Kidney epithelial cell (primary cell): ENCODE data around the gene PLG. TPM values are rescaled to one million over a fixed set of nuclear protein-coding genes. Genes with fewer than 3 reads are reported as not detected.
"Not testable (repeated sequence)": the region's sequence is repeated elsewhere in the genome, so short reads cannot be mapped to it uniquely, and the experiment has no call there.

Experiments
- DNase-seq: peaks from one replicate; pipeline ENCODE4 v3.0.0-alpha.2; 2010; ENCODE audit warnings: low read depth
- H3K27me3 ChIP-seq: 2 replicates; pipeline ENCODE4 v1.6.0; 2011; ENCODE audit warnings: low read length; ENCODE audit not compliant: control insufficient read depth, insufficient read depth
- H3K36me3 ChIP-seq: 2 replicates; pipeline ENCODE4 v1.5.1; 2011; ENCODE audit warnings: low read length; ENCODE audit not compliant: control insufficient read depth, insufficient read depth
- H3K4me3 ChIP-seq: 2 replicates; pipeline ENCODE4 v1.5.1; 2011; ENCODE audit warnings: low read depth, mild to moderate bottlenecking, control low read depth, low read length
- CTCF ChIP-seq: IDR thresholded peaks from 2 replicates; pipeline ENCODE4 v1.5.1; 2011; ENCODE audit warnings: mild to moderate bottlenecking, moderate library complexity, low read length, control low read depth, inconsistent platforms; ENCODE audit not compliant: insufficient read depth, poor library complexity, severe bottlenecking
- total RNA-seq: library from RNA; depleted of rRNA; stranded (reverse); fragments of >200 nt; gene quantifications from 2 replicates; pipeline ENCODE4 v1.2.3, GENCODE V29; 2015

PLG gene
- total RNA-seq, 1 donor from 2014 or later: not detected

DNA sequence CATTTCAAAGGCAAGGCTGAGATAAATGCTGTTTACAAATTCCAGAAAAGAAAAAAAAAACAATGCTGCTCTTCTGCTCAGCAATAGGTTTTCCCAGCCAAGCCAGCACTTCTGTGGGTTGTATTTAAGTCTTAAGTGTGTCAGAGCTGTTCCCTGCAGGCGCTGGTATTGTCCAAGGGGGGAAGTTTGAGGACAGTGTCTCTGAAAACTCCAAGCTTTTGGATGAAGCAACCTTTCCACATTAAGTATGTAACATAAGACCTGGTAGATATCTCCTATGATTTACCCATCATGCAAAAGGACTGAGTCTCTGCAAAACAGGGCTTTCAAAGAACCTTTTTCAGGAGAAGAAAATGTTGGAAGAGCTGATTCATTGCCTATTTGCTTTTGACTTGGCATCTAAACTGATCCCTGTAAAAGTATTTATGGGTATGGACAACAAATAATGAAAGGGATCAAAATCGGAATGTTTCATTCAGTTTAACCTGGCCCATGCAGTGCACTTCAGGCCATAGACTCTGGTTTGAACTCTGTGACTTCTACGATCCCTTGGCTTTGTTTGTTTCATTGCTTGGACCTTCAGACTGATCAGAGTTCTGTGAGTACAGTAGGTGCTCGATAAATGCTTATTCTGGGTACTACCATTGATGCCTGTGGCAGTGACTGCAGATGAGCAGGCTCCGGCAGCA, 16.1 kb upstream of the PLG start:
- H3K4me3 ChIP-seq: no peak overlapping the region
- no peaks in the 10 kb centered on the region for H3K36me3 ChIP-seq
- DNase-seq: no peak
- TF ChIP-seq CTCF: no peak
- H3K27me3 ChIP-seq: no peaks in the 10 kb centered on the region

DNA sequence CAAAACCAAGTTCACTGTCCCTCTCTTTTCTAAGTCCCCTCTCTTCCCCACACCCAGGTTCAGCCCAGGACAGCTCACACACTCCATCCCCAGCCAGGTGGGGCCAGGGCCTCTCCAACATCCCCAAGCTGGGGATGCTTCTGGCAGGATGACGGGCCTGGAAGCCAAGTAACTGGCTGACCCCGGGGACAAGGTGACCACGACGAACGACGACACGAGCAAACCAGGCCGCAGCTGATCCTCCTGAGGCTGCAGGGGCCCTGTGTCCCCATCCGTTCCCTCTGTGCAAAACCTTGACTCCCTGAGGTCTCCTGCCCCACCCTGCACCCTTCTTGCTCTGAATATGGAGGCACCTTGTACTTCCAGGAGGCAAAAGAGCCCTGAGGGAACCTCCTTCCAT, 11.6 kb upstream of the PLG start:
- no peaks in the 10 kb centered on the region for H3K27me3 ChIP-seq
- H3K4me3 ChIP-seq: no peak overlapping the region
- no peak for TF ChIP-seq CTCF
- H3K36me3 ChIP-seq: no peaks in the 10 kb centered on the region
- DNase-seq: no peak

DNA sequence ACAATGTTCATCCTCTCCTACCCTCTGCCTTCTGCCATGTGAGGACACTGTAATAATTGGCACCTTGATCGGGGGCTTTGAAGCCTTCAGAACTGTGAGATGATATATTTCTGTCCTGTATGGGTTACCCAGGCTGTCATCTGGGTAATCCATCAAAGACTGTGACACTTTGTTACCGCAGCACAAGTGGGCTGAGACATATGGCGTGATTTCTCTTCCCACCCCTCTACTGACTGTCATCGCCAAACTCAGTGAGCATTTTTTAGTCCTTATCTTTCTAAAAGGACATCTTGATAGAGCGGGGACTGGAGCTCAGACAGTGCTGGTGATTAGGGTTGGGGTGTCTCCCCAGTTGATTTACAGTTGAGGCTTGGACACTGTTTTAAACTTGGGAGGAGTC, 10.4 kb upstream of the PLG start:
- no peak overlapping the region for H3K4me3 ChIP-seq
- no peak for DNase-seq
- no peaks in the 10 kb centered on the region for H3K27me3 ChIP-seq
- TF ChIP-seq CTCF: no peak
- H3K36me3 ChIP-seq: no peaks in the 10 kb centered on the region

GRCh38 chr6:160692369-160692959, 9.6 kb upstream of the PLG start:
- DNase-seq: no peak
- no peaks in the 10 kb centered on the region for H3K27me3 ChIP-seq
- H3K4me3 ChIP-seq: no peak overlapping the region
- TF ChIP-seq CTCF: no peak
- H3K36me3 ChIP-seq: no peaks in the 10 kb centered on the region

GRCh38 chr6:160695025-160695424, 7.0 kb upstream of the PLG start:
- not testable (repeated sequence) for H3K36me3 ChIP-seq, DNase-seq, H3K27me3 ChIP-seq, H3K4me3 ChIP-seq

GRCh38 chr6:160695622-160696021, 6.4 kb upstream of the PLG start:
- not testable (repeated sequence) for H3K36me3 ChIP-seq, DNase-seq, H3K4me3 ChIP-seq, H3K27me3 ChIP-seq

GRCh38 chr6:160696884-160697283, 5.2 kb upstream of the PLG start:
- not testable (repeated sequence) for H3K27me3 ChIP-seq, DNase-seq, H3K4me3 ChIP-seq, H3K36me3 ChIP-seq
